Lower leg skin (tissue), 4 donors: ENCODE results near the gene FAM227B. TPM values are rescaled to one million over a fixed set of nuclear protein-coding genes. Genes with fewer than 3 reads are reported as not detected.

Experiments
- DNase-seq, 2 donors: peaks; one replicate each; pipeline ENCODE4 v3.0.0-alpha.2; 2019; ENCODE audit warnings: low spot score in 2 of 2
- H3K4me3 ChIP-seq: fragments of 200-600 bp; sonication (generic); 2 replicates; pipeline ENCODE4 v1.5.1; 2017; ENCODE audit warnings: mild to moderate bottlenecking, low read depth; ENCODE audit not compliant: poor library complexity, severe bottlenecking
- POLR2A ChIP-seq, 2 donors: fragments of 450-650 bp; IDR thresholded peaks; one replicate each; pipeline ENCODE4 v1.6.1; 2016 to 2017; ENCODE audit warnings: antibody characterized with exemption in 2 of 2, mild to moderate bottlenecking in 1 of 2, moderate library complexity in 1 of 2
- whole genome bisulfite sequencing, 2 donors: methylation state at CpG; one replicate each; pipeline ENCODE4 v1.1.5; 2018; 5-methylcytosine and 5-hydroxymethylcytosine counted together
- intact Hi-C: fragments of 100-400 bp; cut with DNase I; formaldehyde crosslinking; loops from one replicate; pipeline ENCODE4 v1.15.0; 2023; ENCODE audit warnings: low total_unique reads
- total RNA-seq, 4 donors: library from RNA; depleted of rRNA; stranded (reverse); fragments of >200 nt; gene quantifications; one replicate each; pipeline ENCODE4 v1.1.0, GENCODE V29; 2016
- TF ChIP-seq, protein P1 (sequence below), 3 donors: fragments of 450-650 bp; IDR thresholded peaks; one replicate each; pipeline ENCODE4 v1.5.1; 2016; ENCODE audit warnings: antibody characterized with exemption in 3 of 3, mild to moderate bottlenecking in 3 of 3, moderate library complexity in 2 of 3

Gene FAM227B
- total RNA-seq, 4 donors from 2014 or later = 3.7 to 9.4 (median 5.5) TPM

DNA sequence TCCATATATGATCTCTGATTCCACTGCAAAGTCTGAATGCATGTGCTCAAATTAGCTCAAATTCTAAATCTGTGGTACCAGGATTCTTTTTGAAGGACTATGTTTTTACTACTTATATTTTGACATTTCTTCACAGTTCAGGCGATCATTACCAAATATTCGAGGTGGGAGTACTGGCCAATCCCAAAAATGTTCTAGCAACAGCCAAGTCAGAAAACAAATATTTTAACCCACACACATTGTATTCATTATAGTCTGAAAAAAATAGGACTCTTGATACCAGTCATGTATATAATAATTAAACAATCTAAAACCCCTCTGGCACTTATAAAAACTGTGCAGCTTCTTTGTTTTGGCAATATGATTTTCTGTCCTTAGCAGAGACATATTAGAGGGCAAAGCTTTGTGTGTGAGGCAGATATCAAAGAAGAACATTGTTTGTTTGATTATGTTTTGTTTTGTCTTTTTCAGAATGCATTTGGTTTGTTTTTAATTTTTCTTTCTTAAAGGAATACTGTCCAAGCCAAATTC is 160.1 kb downstream of the FAM227B start:
- 41 to 51% methylated on average over 2 of the region's 2 CpGs for WGBS, 2 donors
- H3K4me3 ChIP-seq = no peak overlapping the region
- DNase-seq = no peak
- TF ChIP-seq, protein P1, sequence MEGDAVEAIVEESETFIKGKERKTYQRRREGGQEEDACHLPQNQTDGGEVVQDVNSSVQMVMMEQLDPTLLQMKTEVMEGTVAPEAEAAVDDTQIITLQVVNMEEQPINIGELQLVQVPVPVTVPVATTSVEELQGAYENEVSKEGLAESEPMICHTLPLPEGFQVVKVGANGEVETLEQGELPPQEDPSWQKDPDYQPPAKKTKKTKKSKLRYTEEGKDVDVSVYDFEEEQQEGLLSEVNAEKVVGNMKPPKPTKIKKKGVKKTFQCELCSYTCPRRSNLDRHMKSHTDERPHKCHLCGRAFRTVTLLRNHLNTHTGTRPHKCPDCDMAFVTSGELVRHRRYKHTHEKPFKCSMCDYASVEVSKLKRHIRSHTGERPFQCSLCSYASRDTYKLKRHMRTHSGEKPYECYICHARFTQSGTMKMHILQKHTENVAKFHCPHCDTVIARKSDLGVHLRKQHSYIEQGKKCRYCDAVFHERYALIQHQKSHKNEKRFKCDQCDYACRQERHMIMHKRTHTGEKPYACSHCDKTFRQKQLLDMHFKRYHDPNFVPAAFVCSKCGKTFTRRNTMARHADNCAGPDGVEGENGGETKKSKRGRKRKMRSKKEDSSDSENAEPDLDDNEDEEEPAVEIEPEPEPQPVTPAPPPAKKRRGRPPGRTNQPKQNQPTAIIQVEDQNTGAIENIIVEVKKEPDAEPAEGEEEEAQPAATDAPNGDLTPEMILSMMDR (IDR thresholded peaks at IDR 0.05) = no peak
- no peak for TF ChIP-seq POLR2A (IDR thresholded peaks at IDR 0.05)
- intact Hi-C loops = no loop called here

DNA sequence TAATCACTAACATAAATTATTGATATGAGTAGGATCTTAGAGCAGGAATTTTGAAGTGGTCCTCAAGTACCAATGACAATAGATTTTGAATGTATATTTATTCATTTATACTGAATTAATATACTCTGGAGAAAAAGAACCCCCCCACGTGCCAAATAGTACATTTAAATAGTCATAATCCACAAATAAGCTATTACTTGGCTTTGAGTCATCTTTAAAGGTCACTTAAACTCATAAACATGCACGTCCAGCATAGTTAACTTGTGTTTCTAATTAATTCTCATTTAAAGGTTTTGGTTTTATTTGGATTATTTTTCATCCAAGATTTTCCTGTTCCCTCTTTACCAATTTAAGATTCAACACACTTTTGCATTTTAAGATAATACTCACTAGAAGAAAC is 162.5 kb downstream of the FAM227B start:
- no peak overlapping the region for H3K4me3 ChIP-seq
- no peak for DNase-seq
- intact Hi-C loops = no loop called here
- TF ChIP-seq POLR2A (IDR thresholded peaks at IDR 0.05) = no peak
- WGBS, 2 donors = 28 to 32% methylated on average over 2 of the region's 2 CpGs

DNA sequence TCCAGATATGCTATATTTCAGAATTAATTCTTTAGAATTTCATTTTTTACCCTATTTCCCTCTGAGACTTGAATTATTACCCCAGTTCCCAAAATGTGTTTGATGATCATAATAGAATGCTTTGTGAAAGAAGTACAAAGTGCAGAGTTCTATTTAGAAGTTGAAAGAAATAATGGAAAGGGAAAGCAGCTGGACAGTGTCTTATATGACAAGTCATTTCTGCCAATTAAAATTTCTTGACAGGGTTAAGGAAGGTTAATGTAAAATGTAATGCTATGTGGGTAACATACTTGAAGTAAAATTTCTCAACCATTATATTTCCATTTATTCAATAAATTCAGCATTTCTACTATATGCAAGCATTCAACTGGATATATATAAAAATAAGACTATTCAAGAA is 164.5 kb downstream of the FAM227B start:
- no peak for TF ChIP-seq POLR2A (IDR thresholded peaks at IDR 0.05)
- TF ChIP-seq, protein P1 (IDR thresholded peaks at IDR 0.05) = no peak
- no peak for DNase-seq

DNA sequence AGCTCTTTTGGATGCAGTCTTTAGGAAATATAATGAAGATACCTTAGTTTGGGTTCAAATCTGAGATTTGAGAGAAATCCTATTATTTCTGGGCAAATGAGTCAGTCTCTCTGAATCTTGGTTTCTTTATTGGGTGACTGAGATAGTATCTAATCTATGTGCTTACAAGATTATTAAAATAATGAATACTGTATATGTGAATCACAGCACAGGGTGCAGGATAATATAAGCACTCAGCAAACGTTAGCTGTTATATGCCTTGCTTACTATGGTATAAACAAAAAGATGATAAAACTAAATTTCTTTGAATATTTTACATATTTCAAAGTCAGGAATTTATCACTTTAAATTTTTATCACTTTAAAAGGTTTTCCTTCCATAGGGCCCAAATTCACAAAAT is 168.0 kb downstream of the FAM227B start:
- TF ChIP-seq, protein P1 (IDR thresholded peaks at IDR 0.05) = no peak
- TF ChIP-seq POLR2A (IDR thresholded peaks at IDR 0.05) = no peak
- intact Hi-C loops = no loop called here
- WGBS, 2 donors = 74 to 85% methylated on average over 1 of the region's 1 CpG
- no peak for DNase-seq
- H3K4me3 ChIP-seq = no peak overlapping the region

More for the DNA sequence above, 164.5 kb downstream of the FAM227B start:
- intact Hi-C loops = no loop called here
- H3K4me3 ChIP-seq = no peak overlapping the region

DNA sequence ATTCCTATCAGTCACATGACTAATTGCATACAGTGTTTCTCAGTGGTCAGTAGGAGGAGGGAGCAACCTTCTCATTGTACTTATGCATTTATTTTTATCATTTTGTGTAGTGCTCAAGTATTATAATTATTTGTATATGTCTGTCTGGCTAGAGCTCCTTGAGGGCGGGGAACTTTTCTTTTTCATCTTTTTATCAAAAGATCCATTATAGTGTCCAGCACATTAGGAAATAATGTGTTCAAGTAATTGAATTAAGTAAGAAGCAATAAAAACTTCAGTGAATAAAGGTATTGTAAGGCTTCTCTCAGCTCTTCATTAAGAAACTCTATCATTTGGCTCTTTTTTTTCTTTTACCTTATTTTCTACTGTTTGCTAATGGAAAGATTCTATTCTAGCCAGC is 178.8 kb downstream of the FAM227B start:
- no peak for DNase-seq
- intact Hi-C loops = no loop called here
- TF ChIP-seq POLR2A (IDR thresholded peaks at IDR 0.05) = no peak
- TF ChIP-seq, protein P1 (IDR thresholded peaks at IDR 0.05) = no peak
- H3K4me3 ChIP-seq = no peak overlapping the region
- 87 to 92% methylated on average over 1 of the region's 1 CpG for WGBS, 2 donors

DNA sequence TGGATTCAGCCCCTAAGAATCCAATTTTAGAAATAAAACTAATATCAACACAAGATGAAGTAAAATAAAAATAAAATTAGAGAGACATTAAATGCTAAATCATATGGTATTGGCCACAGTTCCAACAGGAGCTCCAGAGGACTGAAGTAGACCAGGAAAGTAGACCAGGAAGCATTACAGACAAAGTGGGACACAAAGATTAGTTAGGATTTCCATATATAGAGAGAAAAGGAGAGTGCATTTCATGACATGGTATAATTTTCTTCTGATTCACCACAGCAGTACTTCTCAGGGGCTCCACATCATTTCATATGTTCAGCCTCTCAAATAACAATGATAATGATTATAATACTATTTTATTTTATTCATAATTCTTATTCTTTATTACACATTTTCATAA is 179.3 kb downstream of the FAM227B start:
- no peak for DNase-seq
- no peak overlapping the region for H3K4me3 ChIP-seq
- TF ChIP-seq POLR2A (IDR thresholded peaks at IDR 0.05) = no peak
- TF ChIP-seq, protein P1 (IDR thresholded peaks at IDR 0.05) = no peak
- intact Hi-C loops = no loop called here
